CD4-positive, alpha-beta T cell treated with Interleukin-6 at 100 ng/mL for 8 hours (primary cell): ENCODE measurements around the gene PSMB4.

ENCODE experiments used
- DNase-seq: peaks from one replicate; pipeline ENCODE4 v3.0.0-alpha.2; 2020; ENCODE audit warnings: mixed read lengths, low spot score

Gene PSMB4

GRCh38 chr1:151443846-151444782 is 44.7 kb downstream of the PSMB4 start:
- peak; percentile 75 for DNase-seq

GRCh38 chr1:151444783-151445177 is 45.4 kb downstream of the PSMB4 start:
- no peak for DNase-seq

GRCh38 chr1:151447696-151448095 is 48.3 kb downstream of the PSMB4 start:
- no peak for DNase-seq
